Activated CD8-positive, alpha-beta memory T cell treated with anti-CD3 and anti-CD28 coated beads for 24 hours (primary cell): ENCODE data around the gene MMP7.

Experiments used
- DNase-seq: peaks from one replicate; pipeline ENCODE4 v3.0.0-alpha.2; 2020

The MMP7 gene

GRCh38 chr11:102491969-102492368, 38.6 kb downstream of the MMP7 start:
- DNase-seq = no peak

GRCh38 chr11:102489186-102490145, 41.1 kb downstream of the MMP7 start:
- no peak for DNase-seq

GRCh38 chr11:102488208-102488607, 42.3 kb downstream of the MMP7 start:
- DNase-seq = no peak

GRCh38 chr11:102487214-102487613, 43.3 kb downstream of the MMP7 start:
- DNase-seq = no peak

- no peak for DNase-seq
Observed at GRCh38 chr11:102486584-102486983, 44.0 kb downstream of the MMP7 start.

GRCh38 chr11:102485095-102485722, 45.3 kb downstream of the MMP7 start:
- DNase-seq = no peak

- no peak for DNase-seq
Observed at GRCh38 chr11:102482433-102482832, 48.1 kb downstream of the MMP7 start.

- DNase-seq = no peak
Observed at GRCh38 chr11:102479733-102480132, 50.8 kb downstream of the MMP7 start.

- DNase-seq = no peak
Observed at GRCh38 chr11:102478673-102479299, 51.8 kb downstream of the MMP7 start.

- no peak for DNase-seq
Observed at GRCh38 chr11:102476812-102477211, 53.7 kb downstream of the MMP7 start.

- DNase-seq = no peak
Observed at GRCh38 chr11:102476069-102476468, 54.5 kb downstream of the MMP7 start.

GRCh38 chr11:102473543-102473942, 57.0 kb downstream of the MMP7 start:
- no peak for DNase-seq

- DNase-seq = no peak
Observed at GRCh38 chr11:102472127-102472526, 58.4 kb downstream of the MMP7 start.

- no peak for DNase-seq
Observed at GRCh38 chr11:102471474-102471873, 59.1 kb downstream of the MMP7 start.
